Bronchial epithelial cell (primary cell): ENCODE data around the gene ALG6. TPM values are rescaled to one million over a fixed set of nuclear protein-coding genes. Genes with fewer than 3 reads are reported as not detected.

Experiments
- DNase-seq: peaks from one replicate; pipeline ENCODE4 v3.0.0-alpha.2; 2010; ENCODE audit warnings: low read depth
- FAIRE-seq: peaks from 2 replicates; lab custom pipeline; 2011; peaks lifted over from hg19 to GRCh38; lab: Jason Lieb, UNC
- H3K27me3 ChIP-seq: 2 replicates; pipeline ENCODE4 v1.5.1; 2011; ENCODE audit warnings: low read length; ENCODE audit not compliant: control insufficient read depth, insufficient read depth
- H3K36me3 ChIP-seq: 2 replicates; pipeline ENCODE4 v1.5.1; 2011; ENCODE audit warnings: low read length; ENCODE audit not compliant: control insufficient read depth, insufficient read depth
- H3K4me3 ChIP-seq: 2 replicates; pipeline ENCODE4 v1.5.1; 2011; ENCODE audit warnings: mild to moderate bottlenecking, low read depth, low read length, control low read depth
- total RNA-seq: library from RNA; depleted of rRNA; stranded (reverse); fragments of >200 nt; gene quantifications from 2 replicates; pipeline ENCODE4 v1.2.1, GENCODE V29; 2014
- TF ChIP-seq, protein P1 (sequence below): IDR thresholded peaks from 2 replicates; pipeline ENCODE4 v1.5.1; 2011; ENCODE audit warnings: mild to moderate bottlenecking, moderate library complexity, low read length, control low read depth, inconsistent platforms; ENCODE audit not compliant: insufficient read depth, severe bottlenecking

Gene ALG6
- total RNA-seq, 1 donor from 2014 or later: 9.2 TPM

GRCh38 chr1:63328122-63328521 lies 39.3 kb upstream of the ALG6 start:
- Histone ChIP-seq H3K36me3 (no peaks in the 10 kb centered on the region), H3K27me3 (peaks cover 63% of the 10 kb centered on the region), H3K4me3 (no peak overlapping the region)
- FAIRE-seq (no peak), DNase-seq (no peak)
- TF ChIP-seq, protein P1, sequence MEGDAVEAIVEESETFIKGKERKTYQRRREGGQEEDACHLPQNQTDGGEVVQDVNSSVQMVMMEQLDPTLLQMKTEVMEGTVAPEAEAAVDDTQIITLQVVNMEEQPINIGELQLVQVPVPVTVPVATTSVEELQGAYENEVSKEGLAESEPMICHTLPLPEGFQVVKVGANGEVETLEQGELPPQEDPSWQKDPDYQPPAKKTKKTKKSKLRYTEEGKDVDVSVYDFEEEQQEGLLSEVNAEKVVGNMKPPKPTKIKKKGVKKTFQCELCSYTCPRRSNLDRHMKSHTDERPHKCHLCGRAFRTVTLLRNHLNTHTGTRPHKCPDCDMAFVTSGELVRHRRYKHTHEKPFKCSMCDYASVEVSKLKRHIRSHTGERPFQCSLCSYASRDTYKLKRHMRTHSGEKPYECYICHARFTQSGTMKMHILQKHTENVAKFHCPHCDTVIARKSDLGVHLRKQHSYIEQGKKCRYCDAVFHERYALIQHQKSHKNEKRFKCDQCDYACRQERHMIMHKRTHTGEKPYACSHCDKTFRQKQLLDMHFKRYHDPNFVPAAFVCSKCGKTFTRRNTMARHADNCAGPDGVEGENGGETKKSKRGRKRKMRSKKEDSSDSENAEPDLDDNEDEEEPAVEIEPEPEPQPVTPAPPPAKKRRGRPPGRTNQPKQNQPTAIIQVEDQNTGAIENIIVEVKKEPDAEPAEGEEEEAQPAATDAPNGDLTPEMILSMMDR: no peak

GRCh38 chr1:63328781-63329180 lies 38.6 kb upstream of the ALG6 start:
- TF ChIP-seq, protein P1: no peak

DNA sequence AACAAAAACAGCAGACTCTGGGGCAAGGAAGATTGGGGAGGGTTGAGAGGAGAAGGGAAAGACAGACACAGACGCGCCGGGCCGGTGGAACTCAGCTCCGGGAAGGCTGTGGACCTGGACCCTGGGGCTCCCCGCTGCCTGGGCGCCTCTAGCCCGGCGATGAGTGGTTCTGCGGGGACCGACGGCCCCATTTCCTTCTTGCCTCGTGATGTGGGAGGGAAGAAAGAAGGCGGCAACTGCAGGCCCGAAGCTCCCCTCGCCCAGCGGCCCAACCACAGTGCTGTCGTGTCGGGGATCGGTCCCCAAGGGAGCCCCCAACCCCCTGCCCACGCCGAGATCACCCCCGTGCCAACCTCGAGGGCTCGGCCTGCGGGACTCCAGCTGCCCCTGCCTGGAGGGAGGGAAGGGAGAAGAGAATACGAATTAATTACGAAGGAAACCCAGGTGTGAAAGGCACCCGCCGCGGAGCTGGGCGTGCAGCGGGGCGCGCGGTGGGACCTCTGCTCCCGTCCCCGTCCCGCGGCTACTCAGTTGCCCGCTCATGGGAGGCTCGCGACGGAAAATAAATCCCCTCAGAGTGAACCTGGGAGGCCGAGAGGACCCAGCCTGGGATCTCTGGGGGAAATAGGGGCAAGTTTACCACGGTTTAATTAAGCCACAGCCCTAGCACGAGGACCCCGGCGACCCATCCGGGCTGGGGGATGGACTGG lies 37.7 kb upstream of the ALG6 start:
- no peak for FAIRE-seq
- Histone ChIP-seq H3K36me3 (no peaks in the 10 kb centered on the region), H3K4me3 (no peak overlapping the region), H3K27me3 (peaks cover 59% of the 10 kb centered on the region)
- DNase-seq: no peak
- TF ChIP-seq, protein P1: no peak

More at GRCh38 chr1:63328781-63329180, 38.6 kb upstream of the ALG6 start:
- FAIRE-seq (no peak), DNase-seq (no peak)
- peaks cover 64% of the 10 kb centered on the region for H3K27me3 ChIP-seq
- H3K36me3 ChIP-seq: no peaks in the 10 kb centered on the region
- no peak overlapping the region for H3K4me3 ChIP-seq

- Histone ChIP-seq H3K36me3 (no peaks in the 10 kb centered on the region), H3K27me3 (peaks cover 59% of the 10 kb centered on the region), H3K4me3 (no peak overlapping the region)
- DNase-seq (no peak), FAIRE-seq (no peak)
- TF ChIP-seq, protein P1: no peak
Measured at GRCh38 chr1:63330331-63330916, 37.0 kb upstream of the ALG6 start.

- TF ChIP-seq, protein P1: no peak
- DNase-seq: no peak
Measured at GRCh38 chr1:63342402-63342801, 25.0 kb upstream of the ALG6 start.

GRCh38 chr1:63343922-63344321 lies 23.5 kb upstream of the ALG6 start:
- H3K36me3 ChIP-seq: no peaks in the 10 kb centered on the region
- peaks cover 2% of the 10 kb centered on the region for H3K27me3 ChIP-seq
- DNase-seq: no peak
- no peak for FAIRE-seq
- H3K4me3 ChIP-seq: no peak overlapping the region
- TF ChIP-seq, protein P1: no peak

More at GRCh38 chr1:63342402-63342801, 25.0 kb upstream of the ALG6 start:
- Histone ChIP-seq H3K36me3 (no peaks in the 10 kb centered on the region), H3K27me3 (no peaks in the 10 kb centered on the region), H3K4me3 (no peak overlapping the region)
- no peak for FAIRE-seq
